HG03432 (cell line): ENCODE results near the gene AAK1.
"Not testable (repeated sequence)": the region's sequence is repeated elsewhere in the genome, so short reads cannot be mapped to it uniquely, and the experiment has no call there.

ENCODE experiments used
- ATAC-seq: cut with Tn5 transposase; IDR thresholded peaks from one replicate; pipeline ENCODE4 v1.9.1; 2021; ENCODE audit warnings: mild to moderate bottlenecking, moderate library complexity; ENCODE audit not compliant: unreplicated experiment

Gene AAK1

DNA sequence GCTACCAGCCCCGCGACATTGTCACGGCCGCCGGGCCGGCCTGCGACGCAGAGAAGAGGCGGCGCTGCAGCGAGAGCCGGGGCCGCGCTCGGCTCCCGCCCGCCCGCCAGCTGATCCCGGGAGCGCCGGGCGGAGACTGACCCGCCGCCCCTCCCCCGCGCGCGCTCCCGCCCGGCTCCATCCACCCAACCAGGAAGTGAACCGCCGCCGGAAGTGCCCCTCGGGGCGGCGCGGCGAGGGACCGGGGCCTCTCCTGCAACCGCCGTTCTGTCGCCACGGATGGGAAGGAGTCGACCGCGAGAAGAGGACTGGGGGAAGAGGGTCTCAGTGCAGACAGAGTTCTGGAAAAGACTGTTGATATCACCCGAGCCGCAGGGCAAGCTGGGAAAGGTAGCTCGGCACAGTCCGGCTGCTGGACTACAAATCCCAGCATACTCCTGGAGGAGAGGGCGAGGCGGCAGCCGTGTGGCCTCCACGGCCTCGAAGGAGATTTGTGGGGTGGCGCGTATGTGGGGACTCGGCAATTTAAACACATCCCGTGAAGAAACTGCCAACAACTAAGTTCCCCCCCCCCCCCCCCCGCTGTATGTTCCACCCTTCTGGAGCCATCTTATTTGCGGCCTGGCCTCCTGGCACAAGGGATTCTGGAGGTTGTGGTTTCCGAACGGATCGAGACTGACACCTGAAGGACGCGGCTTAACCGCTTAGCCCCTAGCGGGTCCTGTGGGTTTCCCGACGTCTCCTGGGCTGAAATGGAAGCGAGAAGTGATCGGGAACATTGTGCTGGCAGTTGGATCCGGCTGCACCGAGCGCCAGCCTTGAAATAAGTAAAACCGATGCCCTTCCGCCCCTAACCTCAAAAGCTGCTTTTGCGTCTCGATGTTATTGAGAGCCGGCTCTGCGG lies at the start of gene AAK1:
AAK1 (minus strand) TSS at position 138 of the 904 bp plus-strand sequence. CDS start 699 bp downstream, outside the sequence.
- peak; percentile 67 for ATAC-seq

DNA sequence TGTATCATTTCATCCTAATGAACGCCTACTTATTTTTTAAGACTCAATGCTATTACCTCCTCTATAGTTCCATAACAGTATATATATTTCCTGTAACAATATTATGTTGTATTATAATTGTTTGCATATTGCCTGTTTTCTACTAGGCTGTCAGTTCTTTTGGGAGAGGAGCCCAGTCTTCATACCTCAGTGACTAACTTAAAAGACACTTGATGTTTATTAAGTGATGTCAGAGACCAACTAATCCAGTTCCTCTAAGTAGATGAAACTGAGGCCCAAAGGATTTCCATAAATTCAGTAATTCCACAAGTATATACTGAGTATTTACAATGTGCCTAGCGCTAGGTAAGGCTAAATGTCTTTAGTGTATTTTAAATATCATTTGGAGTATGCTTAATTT lies 48.9 kb upstream of the AAK1 start:
- no peak for ATAC-seq

DNA sequence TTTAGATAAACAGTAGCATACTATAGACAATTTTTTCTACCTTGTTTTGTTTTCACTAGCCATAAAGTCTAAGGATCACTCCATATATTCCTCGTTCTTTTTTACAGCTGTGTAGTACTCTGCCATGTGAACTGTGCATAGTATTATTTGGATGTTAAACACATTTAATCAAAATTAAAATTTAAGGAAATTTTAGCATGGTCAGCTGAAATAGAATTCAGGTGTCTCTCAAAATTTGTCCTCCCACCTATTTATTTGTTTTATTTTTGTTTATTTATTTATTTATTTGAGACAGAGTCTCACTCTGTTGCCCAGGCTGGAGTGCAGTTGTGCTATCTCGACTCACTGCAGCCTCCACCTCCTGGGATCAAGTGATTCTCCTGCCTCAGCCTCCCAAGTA lies 46.4 kb upstream of the AAK1 start:
- ATAC-seq: no peak

DNA sequence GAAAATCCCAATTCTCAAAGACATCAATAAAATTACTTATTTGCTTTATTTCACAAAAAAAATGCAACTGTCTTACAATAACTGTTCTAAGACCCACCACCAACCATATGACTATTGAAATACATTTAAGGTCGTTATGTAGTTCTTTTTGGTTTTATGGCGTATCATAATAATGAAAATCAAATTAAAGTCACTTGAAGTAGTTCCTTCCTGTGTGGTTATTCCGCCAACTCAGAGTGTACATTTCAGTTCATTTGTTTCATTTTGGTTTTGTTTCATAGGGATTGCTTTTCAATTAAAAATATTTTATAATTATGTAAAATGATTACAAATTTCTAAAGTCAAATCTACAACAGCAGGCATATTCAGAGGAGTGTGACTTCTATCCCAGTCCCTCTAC lies 45.9 kb upstream of the AAK1 start:
- no peak for ATAC-seq

DNA sequence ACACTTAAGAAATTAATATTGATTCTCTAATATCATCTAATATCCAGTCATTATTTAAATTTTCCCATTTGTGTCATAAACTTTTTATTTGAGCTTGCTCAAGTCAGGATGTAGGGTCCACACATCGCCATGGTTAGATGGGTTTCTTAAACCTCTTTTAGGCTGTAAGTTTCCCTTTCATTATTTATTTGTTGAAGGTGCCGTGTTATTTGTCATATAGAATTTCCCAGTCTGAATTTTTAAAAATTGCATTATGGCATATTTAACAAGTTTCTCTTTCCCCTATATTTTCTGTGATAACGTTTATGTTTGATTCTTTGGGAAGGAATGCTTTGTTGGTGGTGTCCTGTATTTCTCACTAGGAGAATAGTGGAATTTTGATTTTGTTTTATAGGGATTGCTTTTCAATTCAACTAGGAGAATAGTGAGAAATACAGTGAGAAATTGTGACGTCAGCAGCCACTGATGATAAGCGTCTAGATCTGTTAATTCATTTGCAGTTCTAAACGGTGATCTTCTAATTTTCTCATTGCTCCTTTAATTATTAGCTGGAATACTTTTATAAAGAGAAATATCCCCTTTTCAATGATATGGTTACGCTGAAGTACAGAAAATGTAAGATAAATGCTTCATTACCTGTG lies 44.6 kb upstream of the AAK1 start:
- no peak for ATAC-seq

DNA sequence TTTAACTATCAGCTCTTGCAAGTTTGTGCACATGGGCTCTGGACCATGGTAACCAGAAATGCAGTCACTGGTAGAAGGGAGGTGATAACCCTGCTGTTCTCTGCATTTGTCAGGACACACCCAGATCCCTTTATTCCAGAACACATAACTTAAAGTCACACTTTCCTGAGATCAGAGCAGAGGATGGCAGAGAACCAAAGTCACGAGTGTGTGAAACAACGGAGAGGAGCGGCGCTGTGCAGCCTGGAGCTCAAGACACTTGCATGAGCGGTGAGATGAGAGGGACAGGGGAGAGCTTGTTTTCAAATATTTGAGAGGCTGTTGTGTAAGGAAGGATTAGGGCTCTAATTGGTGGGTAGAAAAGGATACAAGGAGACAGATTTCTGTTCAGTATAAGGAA lies 43.3 kb upstream of the AAK1 start:
- no peak for ATAC-seq

DNA sequence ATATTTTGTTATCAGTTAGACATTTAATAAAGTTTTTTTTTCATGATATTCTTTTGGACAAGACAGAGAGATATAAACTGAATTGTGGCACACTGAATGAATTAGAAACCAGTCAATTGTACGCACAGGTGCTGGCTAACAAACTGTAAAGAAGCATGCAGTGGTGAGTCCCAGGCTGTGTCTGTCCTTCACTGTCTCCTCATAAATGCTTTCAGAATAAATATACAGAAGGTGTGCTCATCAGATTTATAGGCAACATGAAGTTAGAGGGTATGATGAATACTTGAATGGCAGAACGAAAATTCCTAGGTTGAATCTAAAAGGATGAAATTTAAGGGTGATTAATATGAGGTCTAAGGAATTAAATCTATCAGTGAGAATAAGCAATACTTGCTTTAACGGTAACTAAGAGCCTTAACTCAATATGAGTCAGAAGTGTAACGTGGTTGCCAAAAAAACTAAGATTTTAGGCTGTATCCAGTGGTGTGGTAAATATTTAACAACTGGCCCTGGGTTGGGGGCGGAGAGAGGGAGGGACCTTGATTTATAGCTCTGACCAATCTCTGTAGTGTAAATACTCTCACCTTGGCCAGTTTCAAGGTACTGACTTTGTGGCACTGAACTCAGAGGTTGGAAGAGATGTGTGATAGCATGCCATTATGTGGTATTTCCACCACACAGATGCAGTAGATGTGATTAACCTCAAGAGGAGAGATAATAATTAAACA lies 41.9 kb upstream of the AAK1 start:
- peak; percentile 50 for ATAC-seq

DNA sequence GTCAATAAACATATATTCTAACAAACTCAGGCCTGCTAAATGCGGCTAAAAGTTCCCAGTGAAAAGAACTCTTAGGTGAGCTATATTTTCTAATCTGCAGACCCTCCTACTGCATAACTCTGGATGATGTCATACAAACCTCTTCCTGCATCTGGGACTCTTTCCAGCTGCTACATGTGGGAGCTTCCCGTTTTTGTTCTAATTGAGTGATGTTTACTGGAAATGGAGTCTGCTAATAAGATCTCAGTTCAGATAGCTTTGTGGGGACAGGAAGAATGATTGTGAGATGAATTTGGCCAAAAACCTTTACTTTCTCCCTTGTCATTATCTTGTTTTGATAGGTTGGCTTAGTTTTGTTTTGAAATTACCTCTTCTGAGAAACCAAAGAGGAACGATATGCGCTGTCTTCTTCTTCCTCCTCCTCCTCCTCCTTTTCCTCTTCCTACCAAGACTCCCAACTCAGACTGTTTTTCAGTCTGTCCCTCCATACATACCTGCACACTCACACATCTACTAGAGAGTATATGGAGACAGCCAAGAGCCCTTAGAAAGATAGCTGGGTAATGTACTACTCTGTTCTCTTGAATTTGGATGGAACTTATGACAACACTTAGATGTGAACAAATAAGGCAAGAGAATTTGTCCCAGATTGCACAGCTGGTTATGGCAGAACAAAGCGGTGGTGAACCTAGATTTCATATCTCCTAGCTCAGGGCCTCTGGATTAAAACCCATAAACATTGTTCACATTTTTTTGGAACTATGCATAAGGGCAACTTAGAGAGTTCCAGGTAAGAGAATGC lies 39.8 kb upstream of the AAK1 start:
- no peak for ATAC-seq

DNA sequence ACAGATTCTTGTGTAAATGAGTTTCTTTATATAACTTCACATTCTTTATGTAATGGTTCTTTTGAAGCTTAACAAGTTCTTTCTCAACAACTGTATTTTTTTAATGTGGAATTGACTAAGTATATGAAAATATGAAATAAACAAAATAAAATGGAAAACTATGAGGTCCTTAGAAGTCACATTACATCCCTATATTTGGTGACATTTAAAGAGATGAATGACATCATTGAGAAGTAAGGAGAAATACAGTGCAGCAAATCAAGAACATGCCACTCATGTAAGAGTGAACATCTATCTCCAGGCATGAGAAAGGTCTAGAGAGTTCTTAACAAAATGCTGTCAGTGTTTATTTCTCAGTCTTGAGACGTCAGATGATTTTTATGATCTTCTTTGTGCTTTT lies 39.0 kb upstream of the AAK1 start:
- no peak for ATAC-seq

DNA sequence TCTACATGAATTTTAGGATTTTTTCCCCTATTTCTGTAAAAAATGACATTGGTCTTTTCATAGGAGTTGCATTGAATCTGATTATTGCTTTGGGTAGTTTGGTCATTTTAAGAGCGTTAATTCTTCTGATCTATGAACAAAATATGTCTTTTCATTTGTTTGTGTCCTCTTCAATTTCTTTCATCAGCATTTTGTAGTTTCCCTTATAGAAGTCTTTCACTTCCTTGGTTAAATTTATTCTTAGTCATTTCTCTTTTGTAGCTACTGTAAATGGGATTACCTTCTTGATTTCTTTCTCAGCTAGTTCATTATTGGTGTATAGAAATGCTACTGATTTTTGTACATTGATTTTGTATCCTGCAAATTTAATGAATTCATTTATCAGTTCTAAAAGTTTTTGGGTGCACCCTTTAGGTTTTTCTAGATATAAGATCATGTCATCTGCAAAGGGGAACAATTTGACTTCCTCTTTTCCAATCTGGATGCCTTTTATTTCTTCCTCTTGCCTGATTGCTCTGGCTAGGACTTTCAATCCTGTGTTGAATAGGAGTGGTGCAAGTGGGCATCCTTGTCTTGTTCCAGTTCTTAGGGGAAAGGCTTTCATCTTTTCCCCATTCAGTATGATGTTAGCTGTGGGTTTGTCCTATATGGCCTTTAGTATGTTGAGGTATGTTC lies 36.6 kb upstream of the AAK1 start:
- no peak for ATAC-seq

DNA sequence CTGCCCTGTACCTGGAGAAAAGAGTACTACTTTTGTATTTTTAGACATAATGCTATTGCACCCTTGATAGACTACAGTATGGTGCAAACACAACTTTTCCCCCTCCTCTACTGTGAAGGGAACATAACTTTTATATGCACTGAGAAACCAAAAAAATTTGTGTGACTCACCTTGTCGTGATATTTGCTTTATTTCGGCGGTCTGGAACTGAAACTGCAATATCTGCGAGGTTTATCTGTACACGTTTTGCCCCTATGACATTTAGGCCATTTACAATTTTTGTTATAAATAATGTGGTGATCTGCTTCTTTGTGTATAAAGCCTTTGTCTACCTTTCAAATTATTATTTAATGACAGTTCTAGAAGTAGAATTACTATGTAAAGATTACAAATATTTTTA lies 34.4 kb upstream of the AAK1 start:
- no peak for ATAC-seq

DNA sequence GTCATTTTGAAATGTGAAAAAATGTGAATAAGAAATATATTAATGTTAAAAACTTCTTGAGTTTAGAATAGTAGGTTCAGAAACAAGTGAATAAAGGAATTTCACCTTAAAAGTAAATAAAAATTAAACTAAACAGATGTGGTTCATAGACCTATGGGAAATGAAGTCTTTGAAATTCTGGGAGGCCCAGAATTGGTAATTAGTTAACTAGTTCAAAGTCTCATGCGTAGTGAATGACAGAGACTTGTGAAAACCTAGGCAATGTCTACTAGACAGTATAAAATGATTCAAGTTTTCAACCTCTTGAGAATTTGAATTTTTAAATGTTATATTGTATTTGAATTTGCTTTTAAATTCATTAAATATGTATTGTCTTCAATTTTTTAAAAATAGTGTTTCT lies 32.6 kb upstream of the AAK1 start:
- ATAC-seq: no peak

DNA sequence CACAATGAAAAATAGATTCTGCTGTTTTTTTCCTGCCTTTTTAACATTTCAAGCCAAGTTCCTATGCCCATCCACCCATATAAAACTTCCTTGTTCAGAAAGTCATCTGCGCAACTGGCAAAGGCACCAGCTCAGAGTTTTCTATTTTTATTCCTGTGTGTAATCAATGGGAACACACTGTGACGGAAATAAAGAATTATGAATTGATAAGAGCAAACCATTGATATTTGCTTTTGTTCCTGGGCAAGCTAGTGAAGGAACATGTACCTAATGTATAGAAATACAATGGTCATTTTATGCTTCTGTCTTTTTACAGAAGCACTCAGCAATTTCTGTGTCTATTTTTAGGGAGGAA lies 30.8 kb upstream of the AAK1 start:
- no peak for ATAC-seq

DNA sequence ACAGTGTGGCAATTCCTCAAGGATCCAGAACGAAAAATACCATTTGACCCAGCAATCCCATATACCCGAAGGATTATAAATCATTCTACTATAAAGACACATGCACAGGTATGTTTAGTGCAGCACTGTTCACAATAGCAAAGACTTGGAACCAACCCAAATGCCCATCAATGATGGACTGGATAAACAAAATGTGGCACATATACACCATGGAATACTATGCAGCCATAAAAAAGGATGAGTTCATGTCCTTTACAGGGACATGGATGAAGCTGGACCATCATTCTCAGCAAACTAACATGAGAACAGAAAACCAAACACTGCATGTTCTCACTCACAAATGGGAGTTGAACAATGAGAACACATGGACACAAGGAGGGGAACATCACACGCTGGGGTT lies 29.6 kb upstream of the AAK1 start:
- not testable (repeated sequence) for ATAC-seq

DNA sequence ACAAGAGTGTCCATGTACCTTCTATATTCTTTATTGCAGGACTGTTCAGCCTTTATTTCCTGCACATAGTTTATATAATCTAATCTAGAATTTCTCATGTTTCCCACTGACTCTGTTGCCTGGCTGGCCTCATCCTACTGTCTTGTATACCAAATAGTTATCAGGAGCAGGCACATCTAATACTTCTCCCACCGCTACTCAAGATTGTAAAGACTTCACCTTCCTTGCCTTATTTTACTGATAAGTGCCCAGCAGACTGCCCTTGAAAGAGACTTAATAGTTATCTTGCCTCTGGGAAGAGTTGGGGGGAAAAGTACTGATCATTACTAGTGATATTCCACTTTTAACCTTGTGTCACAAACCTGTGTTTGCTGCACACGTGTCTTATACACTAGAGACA lies 26.1 kb upstream of the AAK1 start:
- ATAC-seq: no peak

DNA sequence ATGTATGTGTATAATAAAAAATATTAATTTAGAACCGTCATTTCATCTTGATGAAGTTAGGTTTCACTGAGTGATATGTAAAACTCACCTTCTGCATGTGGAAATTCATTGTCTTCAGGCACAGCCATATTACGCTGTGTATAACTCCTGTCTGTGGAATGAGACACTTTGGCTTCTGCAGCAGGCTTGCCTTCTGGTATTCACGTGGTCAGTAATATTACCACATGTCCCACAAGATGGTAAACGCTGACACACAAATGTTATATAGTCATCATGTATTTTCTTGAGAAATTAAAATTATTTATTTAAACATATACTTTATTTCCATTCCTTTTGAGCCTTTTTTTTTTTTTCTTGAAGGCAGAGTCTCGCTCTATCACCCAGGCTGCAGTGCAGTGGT lies 25.1 kb upstream of the AAK1 start:
- no peak for ATAC-seq

DNA sequence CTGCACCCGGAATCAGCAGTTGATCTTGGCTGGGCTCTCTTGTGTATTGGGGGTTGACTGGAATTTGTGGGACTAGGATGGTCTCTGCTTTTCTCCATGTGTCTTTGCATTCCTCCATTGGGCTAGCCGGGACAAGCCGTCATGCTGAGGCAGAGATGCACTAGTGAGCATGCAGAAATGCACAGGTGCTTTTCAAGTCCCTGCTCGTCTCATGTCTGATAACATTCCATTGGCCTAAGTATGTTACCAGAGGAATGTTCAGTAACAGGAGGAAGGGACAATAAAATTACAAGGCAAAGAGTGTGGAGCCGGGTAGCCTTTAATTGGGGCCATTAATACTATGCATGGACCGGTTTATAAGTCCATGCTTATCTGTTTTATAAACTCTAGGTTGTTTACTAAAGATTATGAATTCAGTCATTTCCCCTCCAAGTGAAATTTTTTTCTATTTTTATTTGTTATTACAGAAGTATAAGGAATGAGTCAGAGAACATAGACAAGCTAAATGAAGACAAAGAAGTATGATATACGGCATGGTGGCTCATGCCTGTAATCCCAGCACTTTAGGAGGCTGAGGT lies 24.4 kb upstream of the AAK1 start:
- ATAC-seq: no peak

DNA sequence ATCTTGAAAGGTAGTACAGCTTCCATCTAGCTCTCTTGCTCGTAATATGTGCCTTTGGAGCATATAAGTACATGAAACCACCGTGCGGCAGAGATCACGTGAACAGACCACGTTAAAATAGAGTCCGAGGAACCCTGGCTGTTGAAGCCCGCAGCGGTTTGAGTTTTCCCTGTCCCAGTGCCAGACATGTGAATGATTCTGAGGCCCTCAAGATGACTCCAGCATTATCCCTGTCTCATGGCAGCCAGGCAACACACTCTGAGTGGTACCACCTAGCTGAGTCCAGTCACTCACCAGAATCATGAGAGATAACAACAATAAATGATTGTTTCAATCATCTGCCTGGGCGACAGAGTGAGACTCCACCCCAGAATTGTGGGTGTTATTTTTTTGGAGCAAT lies 21.6 kb upstream of the AAK1 start:
- ATAC-seq: no peak

DNA sequence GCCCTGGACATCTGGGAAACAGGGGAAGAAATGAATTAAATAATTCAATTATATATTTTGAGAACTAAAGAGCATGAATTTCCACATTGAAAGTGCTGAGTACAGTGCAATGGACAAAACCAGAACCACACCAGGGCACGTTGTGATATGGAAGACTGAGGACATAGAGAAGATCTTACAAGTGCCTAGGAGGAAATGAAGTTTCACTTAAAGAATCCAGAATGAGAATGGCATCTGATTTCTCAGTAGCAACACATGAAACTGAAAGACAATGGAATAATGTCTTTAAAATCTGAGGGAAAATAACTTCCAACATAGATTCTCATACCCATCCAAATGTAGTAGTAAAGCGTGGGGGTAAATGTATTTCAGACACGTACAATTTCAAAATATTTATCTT lies 20.3 kb upstream of the AAK1 start:
- ATAC-seq: no peak

DNA sequence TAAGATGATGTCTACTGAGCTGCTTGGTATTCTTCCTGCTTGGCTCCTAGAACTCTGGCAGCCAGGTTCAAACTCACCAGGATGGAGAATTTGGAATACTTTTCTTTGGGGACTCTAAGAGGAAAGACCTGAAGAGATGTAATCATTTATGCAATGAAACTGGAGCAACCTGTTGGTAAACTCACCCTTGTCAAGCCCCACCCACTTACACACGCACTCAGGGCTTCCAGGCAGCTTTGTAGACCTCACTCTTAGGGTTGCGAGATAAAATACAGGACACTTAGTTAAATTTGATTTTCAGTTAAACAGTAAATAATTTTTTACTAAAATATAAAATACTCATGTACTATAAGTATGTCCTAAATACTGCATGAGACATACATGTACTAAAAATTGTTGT lies 19.0 kb upstream of the AAK1 start:
- not testable (repeated sequence) for ATAC-seq
